Measurements from ENCODE around the gene MAP3K15.

MAP3K15 gene

DNA sequence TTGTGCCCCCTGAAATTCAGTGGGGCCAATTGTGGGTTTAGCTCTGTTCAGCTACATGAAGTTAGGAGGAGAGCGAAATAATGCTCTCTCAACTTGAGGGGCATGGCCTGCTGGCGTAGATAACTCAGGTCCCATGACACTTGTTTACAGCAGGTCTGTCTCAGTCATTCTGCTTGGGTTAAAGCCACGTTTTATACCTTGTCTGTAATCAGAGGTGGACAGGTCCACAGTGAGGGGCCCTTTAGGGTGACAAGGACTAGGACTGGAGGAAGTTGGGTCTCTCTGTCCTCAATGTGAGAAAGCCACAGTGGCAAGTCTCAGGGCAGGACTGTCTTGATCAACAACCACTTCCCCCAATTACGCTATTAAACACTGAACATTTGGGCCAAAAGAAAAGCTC lies 122.6 kb downstream of the MAP3K15 start:
- DNase-seq (ENCODE audit: low spot score) = no peak

DNA sequence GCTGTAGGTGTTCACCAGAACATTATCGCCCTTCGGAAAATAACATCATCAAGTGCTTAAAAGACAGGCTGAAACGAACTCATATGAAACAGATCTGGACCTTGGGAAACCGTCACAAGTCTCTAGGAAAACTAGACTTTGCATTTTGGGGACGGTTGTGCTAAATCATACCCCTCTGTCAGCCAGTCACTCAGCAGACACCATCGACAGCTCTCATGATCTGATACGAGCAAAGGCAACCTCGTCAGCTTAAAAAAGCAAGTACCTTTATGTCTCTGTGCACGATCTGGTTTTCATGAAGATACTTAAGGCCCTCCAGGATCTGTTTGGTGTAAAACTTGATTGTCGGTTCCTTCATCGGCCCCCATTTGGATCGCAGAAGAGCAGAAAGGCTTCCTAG lies 123.2 kb downstream of the MAP3K15 start:
- no peak for DNase-seq (ENCODE audit: low spot score)

DNA sequence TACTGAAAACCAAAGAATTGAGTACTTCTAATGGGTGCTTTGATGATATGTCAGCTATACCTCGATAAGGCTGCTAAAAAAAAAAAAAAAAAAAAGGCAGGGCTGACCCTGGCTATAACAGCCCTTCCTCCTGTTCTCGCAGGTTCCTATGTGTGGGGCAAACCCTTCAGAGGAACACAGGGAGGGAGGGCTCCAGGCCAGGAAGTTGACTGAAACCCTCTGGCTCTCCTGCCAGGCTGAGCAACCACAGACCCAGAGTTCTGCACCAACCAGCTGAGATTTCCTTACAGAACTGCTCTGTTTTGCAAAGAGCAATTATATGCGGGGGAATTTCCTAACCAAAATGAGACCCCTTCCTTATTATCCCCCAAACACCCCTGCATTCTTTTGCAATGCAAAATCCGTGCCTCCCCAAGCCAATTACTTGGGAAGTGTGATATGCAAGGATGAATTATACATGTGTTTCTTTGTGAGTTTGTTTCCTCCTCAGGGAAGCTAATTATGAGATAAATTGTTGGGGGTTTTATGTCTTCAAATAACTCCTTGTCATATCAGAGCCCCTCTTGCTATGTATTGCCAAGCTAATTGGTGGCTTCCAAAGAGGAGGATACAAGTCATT lies 126.0 kb downstream of the MAP3K15 start:
- no peak for DNase-seq (ENCODE audit: low spot score)

DNA sequence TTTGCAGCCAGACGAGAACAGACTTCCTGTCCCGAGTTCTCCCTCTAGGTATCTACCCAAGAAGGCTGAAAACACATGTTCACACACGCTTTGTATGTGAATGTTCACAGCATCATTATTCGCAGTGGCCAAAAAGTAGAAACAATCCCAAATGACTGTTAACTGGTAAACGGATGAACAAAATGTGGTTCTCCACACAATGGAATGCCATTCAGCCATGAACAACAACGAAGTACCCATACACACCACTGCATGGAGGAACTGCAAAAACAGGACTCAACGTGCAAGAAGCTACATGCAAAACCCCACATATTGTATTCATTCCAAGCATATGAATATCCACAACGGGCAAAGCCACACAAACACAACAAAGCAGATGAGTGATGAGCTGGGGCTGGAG lies 126.6 kb downstream of the MAP3K15 start:
- DNase-seq (ENCODE audit: low spot score) = no peak

DNA sequence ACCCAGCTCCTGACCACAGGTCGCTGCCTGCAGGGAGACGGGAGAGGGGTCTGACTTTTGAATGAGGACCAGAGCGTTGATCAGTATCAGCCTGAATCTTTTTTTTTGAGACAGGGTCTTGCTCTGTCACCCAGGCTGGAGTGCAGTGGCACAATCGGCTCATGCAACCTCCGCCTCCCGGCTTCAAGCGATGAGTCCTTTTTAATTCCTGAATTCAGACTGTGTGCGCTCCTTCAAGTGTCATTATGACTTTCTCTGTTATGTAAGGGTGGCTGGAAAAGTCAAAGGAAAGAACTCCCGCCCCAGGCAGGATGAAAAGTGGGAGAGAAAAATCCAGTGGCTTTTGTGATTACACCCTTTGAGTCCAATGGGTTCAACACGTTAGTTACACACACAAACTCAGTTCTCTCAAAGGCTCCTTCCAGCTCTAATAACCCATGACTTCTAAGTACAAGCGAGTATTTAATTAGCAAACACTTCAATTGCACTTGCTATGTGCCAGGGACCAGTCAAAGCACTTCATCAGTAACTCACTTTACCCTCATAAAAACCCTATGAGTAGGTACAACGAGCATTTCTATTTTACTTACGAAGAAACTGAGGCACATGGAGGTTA lies 127.1 kb downstream of the MAP3K15 start:
- no peak for DNase-seq (ENCODE audit: low spot score)

- no peak for DNase-seq (ENCODE audit: low spot score)
These were observed 128.6 kb downstream of the MAP3K15 start for GRCh38 chrX:19386679-19387078.

- peak; percentile 31 for DNase-seq (ENCODE audit: low spot score)
These were observed 132.7 kb downstream of the MAP3K15 start for GRCh38 chrX:19382555-19383145.

DNA sequence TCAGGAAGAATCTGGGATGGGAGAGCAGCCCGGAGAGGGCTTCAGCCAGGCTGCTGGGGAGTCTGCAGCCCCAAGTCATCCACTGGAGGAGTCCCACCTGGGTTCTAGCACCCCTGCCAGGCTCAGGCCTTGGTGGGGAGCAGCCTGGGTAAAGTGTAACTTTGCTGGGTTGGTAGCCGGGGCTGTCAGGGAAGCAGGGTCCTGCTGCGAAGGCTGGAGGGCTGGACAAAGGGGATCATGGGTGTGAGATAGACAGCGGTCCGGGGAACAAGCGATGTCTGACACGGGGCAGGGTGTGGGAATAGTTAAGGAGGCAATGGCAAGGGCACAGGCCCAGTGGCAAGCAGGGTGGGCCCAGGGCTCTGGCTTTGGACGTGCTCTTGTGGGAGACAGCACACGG lies 134.0 kb downstream of the MAP3K15 start:
- DNase-seq (ENCODE audit: low spot score) = no peak

DNA sequence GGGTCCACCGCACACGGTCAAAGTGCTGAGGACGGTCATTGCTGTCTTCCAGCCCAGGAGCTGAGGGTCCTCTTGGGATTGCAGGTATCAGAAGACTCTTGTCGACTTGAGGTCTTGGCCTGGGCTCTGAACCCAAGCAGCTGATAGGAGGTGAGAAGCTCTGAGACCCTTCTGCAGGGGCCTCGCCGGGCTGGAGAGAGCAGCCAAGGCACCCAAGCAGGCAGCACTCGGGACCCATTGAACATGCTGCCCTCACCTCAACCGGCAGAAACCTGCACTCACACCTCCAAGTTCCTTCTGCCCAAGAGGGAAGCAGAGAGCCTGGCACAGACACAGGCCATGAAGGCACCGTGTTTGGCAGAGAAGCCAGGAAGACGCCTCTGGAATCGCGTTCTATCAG lies 137.5 kb downstream of the MAP3K15 start:
- no peak for DNase-seq (ENCODE audit: low spot score)

DNA sequence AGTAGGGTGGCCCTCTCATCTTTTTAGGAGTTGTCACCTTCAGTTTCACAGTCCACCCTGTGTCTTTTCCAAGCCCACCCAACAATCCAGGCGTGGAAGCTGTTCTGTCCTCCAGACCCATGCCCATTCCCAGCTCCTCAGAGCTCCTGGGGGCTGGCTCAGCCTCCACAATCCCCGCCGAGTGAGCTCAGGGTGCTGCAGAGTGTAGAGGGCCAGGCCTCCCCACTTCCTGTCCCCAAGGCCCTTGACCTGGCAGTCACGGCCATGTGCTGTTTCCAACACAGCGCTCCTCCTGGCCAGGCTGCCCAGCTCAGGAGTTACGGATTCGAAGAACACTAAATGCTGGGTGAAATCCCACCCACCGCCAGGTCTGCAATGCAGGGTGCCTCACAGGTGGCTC lies 139.8 kb downstream of the MAP3K15 start:
- no peak for DNase-seq (ENCODE audit: low spot score)

DNA sequence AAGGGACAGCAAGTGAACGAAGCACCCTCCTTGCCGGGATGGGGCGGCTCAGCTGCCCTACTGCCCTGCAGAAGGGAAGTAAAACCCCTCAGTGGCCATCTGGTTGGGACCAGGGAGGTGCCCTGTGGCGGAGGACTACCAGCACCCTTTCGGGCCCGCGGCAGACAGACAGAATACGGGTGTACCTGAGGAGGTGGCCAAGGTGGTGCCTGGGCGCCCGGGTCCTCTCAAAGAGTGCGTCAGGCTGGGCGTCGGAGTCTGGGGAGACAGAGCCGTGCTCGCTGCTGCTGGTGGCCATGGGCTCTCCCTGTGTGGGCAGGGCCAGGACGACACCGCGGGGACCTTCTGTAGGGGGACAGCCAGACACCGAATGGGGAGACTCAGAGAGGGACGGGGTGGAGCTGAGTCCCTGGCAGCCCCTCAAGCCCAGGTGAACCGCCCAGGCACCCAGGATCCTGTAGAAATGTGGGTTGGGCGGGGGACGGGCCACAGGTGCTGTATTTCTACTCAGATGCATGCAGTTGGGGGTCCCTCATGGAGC lies 141.9 kb downstream of the MAP3K15 start:
- DNase-seq (ENCODE audit: low spot score) = no peak

DNA sequence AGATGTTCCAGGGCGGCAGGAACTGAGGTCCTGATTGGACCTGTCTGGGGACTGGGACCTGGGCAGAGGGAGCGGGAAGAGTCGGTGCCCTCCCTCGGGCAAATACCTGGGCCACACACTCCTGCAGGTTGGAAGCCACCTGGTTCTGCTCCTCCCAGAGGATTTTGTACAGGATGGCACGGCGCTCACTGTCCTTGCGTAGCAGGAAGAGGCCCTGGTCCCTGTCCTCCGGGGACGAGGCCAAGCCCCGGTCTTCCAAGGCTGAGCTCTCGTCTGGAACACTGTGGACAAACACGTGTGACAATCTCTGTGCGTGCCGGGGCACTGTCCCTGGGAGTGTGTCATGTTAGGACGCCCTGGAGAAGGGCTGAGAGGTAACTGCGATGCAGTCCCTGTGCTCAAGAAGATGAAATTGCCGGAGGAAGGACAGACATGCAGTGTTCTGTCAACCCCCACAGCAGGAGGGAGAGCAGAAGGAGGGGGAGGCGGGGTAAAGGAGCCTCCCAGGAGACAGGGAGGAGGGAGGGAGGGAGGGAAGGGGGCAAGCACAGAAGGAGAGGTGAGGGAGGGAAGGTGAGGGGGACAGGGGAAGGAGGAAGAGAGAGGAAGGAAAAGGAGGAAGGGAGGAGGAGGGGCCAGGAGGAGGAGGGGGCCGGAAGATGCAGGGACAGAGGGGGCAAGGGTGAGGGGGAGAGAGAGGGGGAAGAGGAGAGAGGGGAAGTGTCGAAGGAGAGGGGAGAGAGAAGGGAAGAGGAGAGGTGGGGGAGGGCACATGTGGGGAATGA lies 142.6 kb downstream of the MAP3K15 start:
- DNase-seq (ENCODE audit: low spot score) = peak; percentile 32

GRCh38 chrX:19372170-19372546 lies 143.2 kb downstream of the MAP3K15 start:
- peak; percentile 44 for DNase-seq (ENCODE audit: low spot score)

DNA sequence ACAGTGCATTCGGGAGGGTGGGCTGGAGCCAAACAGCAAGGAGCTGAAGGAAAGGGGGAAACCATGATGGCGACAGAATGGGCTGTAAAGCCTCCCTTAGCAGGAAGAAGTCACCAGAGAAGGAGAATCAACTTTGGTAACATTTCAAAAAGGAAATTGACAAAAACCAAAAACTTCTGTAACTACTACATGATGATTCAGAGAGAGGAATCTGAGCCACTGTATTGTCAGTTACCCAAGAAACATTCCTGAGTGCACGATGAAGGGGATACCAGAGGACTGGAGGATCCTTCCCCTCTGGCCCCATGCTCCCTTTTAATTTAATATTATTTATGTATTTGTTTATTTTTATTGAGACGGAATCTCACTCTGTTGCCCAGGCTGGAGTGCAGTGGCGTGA lies 145.2 kb downstream of the MAP3K15 start:
- no peak for DNase-seq (ENCODE audit: low spot score)

DNA sequence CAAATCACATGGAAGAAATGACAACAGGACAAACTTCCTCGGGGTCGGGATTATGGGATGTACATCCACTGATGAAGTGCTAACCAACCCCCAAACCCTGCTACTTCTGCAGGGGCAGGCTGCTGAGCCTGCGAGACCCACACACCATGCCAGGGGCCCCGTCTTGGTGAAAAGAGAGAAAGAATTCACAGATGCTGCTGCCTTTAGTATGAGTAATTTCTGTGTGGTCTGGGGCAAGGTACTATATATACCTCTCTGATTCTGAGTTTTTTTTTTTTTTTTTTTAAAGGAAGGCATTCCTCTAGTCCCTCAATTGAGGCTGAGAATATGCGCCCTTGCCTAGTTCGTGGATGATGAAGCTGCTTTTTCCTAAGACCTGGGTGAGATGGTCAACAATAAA lies 146.7 kb downstream of the MAP3K15 start:
- no peak for DNase-seq (ENCODE audit: low spot score)

GRCh38 chrX:19361701-19362100 lies 153.6 kb downstream of the MAP3K15 start:
- DNase-seq (ENCODE audit: low spot score) = no peak

- DNase-seq (ENCODE audit: low spot score) = no peak
These were observed 154.4 kb downstream of the MAP3K15 start for GRCh38 chrX:19360903-19361302.

DNA sequence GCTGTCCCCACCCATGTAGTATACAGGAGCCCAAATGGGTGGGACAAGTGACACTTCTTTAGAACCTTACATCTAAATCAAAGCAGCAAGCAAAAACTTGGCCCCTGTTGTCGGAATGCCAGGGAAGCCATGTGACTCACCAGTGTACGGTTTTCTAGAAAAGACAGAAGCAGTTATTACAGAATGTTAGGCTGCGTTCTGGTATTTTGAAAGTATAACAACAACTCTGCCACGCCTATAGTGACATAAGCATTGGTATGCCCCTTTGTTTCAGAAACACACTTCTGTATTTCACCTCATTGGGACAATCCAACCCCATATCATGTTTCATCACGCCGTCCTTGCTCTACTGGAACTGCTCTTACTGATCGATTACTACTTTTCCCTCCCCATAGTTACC lies 156.8 kb downstream of the MAP3K15 start:
- no peak for DNase-seq (ENCODE audit: low spot score)

GRCh38 chrX:19354625-19355024 lies 160.7 kb downstream of the MAP3K15 start:
- no peak for DNase-seq (ENCODE audit: low spot score)

DNA sequence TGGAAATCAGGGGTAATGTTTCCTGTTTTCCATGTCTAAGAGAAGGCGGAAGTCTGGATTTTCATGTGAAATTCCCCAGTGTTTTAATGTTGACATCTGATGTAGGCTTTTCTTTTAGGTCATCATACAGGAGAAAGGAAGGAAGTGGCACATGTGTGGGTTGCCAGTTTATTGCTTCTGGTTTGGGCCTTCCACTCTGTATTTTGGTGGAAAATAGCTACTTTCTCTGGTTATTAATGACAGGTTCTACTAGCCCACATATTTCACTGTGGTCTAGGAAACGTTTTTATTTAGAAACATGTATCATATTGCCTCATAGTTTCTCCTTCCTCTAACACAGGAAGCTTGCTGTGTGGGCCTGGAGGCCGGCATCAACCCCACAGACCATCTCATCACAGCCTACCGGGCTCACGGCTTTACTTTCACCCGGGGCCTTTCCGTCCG lies 164.3 kb downstream of the MAP3K15 start:
- DNase-seq (ENCODE audit: low spot score) = no peak

GRCh38 chrX:19349264-19349663 lies 166.0 kb downstream of the MAP3K15 start:
- DNase-seq (ENCODE audit: low spot score) = no peak

DNA sequence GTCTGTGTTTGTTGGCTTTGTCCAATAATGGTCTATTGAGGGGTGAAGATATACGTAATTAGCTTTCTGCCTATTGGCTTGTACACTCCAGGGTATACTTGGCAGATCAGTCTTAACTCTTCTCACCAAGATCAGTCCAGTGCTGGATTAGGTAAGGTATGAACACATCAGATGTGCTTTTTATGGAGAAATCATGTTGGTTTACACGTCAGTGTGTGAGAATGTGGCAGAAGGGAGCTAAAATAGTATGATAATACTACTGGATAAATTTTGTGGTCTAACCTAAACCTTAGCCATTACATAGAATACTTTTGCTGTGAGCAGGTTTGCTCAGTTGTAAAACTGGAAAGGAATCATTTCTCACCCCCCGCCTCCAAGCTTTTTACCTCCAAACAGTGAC lies 167.4 kb downstream of the MAP3K15 start:
- no peak for DNase-seq (ENCODE audit: low spot score)

GRCh38 chrX:19344661-19345060 lies 170.6 kb downstream of the MAP3K15 start:
- DNase-seq (ENCODE audit: low spot score) = no peak

All from SW480 (cell line).